ENCODE data around the gene DNMT3A.
"Not testable (repeated sequence)": the region's sequence is repeated elsewhere in the genome, so short reads cannot be mapped to it uniquely, and the experiment has no call there.

DNMT3A gene

DNA sequence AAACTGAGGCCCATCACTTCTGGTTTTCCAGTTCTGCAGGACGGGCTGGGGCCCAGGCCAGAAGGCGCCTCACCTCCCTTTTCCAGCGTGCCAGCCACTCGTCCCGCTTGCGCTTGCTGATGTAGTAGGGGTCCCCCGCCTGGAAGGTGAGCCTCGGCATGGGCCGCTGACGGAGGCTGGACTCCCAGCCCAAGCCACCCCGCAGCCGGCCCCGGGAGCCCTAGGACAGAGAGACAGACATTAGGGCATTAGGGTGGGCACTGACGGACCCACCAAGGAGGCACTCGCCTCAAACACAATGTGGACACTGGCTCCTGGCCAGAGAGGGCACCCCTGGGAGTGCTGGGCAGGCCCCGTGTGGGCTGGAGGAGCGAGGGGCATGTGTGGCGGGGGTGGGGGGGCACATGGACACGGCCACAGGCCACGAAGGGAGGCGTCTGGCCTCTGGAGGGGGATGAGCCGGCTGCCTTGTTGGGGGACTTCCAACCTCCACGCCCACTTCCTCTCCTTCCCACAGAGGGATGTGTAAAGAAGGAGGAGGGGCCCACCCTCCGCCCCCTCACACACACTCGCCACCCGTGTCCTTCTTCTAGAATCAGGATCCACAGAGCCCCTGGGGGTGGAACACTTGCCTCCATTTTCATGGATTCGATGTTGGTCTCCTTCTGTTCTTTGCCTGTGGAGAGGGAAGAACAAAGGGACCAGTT is 66.7 kb downstream of the DNMT3A start:
- ChIA-PET POLR2A (no interaction called here), CTCF (interaction anchor here (1.2 to 2.0 kb wide), 3 partner anchors 8 to 51 kb away, joined by 3 to 6 read pairs (median 3); no protein-coding TSS in a partner anchor)
- TF ChIP-seq, protein P1, sequence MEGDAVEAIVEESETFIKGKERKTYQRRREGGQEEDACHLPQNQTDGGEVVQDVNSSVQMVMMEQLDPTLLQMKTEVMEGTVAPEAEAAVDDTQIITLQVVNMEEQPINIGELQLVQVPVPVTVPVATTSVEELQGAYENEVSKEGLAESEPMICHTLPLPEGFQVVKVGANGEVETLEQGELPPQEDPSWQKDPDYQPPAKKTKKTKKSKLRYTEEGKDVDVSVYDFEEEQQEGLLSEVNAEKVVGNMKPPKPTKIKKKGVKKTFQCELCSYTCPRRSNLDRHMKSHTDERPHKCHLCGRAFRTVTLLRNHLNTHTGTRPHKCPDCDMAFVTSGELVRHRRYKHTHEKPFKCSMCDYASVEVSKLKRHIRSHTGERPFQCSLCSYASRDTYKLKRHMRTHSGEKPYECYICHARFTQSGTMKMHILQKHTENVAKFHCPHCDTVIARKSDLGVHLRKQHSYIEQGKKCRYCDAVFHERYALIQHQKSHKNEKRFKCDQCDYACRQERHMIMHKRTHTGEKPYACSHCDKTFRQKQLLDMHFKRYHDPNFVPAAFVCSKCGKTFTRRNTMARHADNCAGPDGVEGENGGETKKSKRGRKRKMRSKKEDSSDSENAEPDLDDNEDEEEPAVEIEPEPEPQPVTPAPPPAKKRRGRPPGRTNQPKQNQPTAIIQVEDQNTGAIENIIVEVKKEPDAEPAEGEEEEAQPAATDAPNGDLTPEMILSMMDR (IDR thresholded peaks at IDR 0.05; ENCODE audit: insufficient read depth, low read length, missing control alignments) = no peak
- H3K4me3 ChIP-seq (ENCODE audit: low read depth, low read length) = no peak overlapping the region
- DNase-seq (ENCODE audit: low read depth, low spot score) = no peak

DNA sequence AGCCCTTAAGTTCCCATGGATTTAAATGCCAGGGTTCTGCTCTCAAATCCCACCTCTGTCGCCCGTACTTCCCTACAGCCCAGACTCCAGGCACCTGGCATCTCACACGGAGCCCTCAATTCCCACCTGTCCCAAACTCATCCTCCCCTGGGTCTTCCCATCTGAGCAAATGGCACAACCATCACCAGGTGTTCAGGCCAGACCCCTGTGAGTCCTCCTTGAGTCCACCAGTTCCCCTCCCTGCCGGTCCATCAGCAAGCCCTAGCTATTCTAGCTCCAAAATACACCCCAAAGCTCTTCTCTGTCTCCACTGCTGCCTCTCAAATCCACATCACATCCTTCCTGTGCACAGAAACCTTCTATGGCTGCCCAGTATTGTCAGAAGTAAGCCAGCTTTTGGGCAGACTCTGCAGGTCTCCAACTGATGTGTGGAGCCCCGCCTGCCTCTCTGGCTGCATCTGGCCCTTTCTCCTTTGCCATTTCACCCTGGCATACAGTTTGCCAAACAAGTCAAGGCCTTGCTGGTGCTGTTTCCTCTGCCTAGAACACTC is 67.7 kb downstream of the DNMT3A start:
- no peak overlapping the region for H3K4me3 ChIP-seq (ENCODE audit: low read depth, low read length)
- TF ChIP-seq, protein P1 (IDR thresholded peaks at IDR 0.05; ENCODE audit: insufficient read depth, low read length, missing control alignments) = no peak
- DNase-seq (ENCODE audit: low read depth, low spot score) = no peak
- ChIA-PET CTCF (interaction anchor here (1.2 kb wide), 2 partner anchors 46 to 293 kb away, joined by 4 to 5 read pairs; no protein-coding TSS in a partner anchor), POLR2A (no interaction called here)

DNA sequence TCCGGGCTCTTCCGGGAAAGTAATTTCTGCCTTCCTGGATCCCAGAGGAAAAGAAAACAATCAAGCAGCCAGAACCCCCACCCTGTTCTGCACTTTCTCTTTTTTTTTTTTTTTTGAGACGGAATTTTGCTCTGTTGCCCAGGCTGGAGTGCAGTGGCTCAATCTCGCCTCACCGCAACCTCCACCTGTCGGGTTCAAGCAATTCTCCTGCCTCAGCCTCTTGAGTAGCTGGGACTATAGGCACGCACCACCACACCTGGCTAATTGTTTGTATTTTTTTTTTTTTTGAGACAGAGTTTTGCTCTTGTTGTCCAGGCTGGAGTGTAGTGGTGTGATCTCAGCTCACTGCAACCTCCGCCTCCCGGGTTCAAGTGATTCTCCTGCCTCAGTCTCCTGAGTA is 69.0 kb downstream of the DNMT3A start:
- POLR2A ChIA-PET; DNase-seq (ENCODE audit: low read depth, low spot score); CTCF ChIA-PET; H3K4me3 ChIP-seq (ENCODE audit: low read depth, low read length): not testable (repeated sequence)

DNA sequence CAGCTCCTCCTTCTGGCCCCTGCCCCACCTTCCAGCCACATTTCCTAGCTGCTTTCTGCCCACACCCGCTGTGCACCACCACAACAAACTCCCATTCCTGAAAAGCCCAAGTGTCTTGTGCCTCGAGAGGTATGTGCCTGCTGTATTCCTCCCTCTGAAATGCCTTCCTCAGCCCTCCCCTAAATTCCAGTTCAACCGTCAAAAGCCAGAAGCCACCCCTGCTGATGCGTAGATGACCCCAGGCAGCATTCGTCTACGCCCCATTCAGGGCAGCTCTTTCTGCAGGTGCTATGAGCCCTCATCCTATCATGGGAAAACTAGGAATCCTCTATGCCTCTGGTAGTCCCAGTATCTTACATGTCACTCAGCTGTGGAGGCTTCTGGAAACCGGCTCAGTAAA is 71.7 kb downstream of the DNMT3A start:
- CTCF ChIA-PET = interaction anchor here (0.9 kb wide), 1 partner anchor 112 kb away, joined by 3 read pairs; no protein-coding TSS in a partner anchor
- POLR2A ChIA-PET = no interaction called here
- TF ChIP-seq, protein P1 (IDR thresholded peaks at IDR 0.05; ENCODE audit: insufficient read depth, low read length, missing control alignments) = no peak
- no peak overlapping the region for H3K4me3 ChIP-seq (ENCODE audit: low read depth, low read length)
- DNase-seq (ENCODE audit: low read depth, low spot score) = no peak

DNA sequence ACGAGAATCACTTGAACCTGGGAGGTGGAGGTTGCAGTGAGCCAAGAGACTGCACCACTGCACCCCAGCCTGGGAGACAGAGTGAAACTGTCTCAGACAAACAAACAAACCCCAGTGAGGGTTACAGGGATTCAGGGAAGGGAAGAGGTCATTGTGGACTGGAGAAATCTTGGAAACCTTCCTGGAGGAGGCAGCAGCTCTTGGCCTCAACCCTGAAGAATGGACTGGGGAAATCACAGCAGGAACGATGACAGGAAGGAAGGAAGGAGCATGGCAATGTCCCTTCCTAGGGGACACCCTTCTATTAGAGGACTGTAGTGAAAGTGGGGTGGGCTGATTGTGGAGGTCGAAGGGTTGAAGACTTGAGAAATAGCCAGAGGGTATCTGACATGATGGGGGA is 72.5 kb downstream of the DNMT3A start:
- H3K4me3 ChIP-seq (ENCODE audit: low read depth, low read length) = no peak overlapping the region
- TF ChIP-seq, protein P1 (IDR thresholded peaks at IDR 0.05; ENCODE audit: insufficient read depth, low read length, missing control alignments) = no peak
- ChIA-PET CTCF (interaction anchor here (0.8 to 0.9 kb wide), 2 partner anchors 10 to 113 kb away, joined by 3 read pairs; no protein-coding TSS in a partner anchor), POLR2A (no interaction called here)
- DNase-seq (ENCODE audit: low read depth, low spot score) = no peak

DNA sequence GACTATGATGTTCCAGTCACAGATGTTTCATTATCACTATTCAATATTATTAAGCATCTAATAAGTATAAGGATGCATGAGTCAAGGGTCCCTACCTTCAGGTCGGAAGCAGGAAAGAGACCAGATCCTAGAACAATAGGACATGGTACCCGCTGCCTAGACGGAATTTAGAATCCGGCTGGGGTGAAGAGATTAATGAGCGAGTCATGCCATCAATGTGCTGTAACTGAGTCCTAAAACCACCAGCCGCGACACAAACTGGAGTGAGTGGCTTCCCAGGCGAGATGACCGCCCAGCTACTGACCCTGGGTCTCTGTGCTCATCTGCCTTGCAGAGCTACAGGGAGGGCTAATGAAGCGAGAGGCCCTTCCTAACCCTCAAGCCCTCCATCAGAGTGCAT is 73.6 kb downstream of the DNMT3A start:
- POLR2A ChIA-PET = no interaction called here
- DNase-seq (ENCODE audit: low read depth, low spot score) = no peak
- CTCF ChIA-PET = interaction anchor here (2.4 kb wide), 1 partner anchor 9 kb away, joined by 10 read pairs; no protein-coding TSS in a partner anchor
- H3K4me3 ChIP-seq (ENCODE audit: low read depth, low read length) = no peak overlapping the region
- TF ChIP-seq, protein P1 (IDR thresholded peaks at IDR 0.05; ENCODE audit: insufficient read depth, low read length, missing control alignments) = no peak
